ENCODE data around the gene HDAC10.
A peak's percentile ranks its signal among the peaks of the same experiment; 100 is the strongest.

The HDAC10 gene

DNA sequence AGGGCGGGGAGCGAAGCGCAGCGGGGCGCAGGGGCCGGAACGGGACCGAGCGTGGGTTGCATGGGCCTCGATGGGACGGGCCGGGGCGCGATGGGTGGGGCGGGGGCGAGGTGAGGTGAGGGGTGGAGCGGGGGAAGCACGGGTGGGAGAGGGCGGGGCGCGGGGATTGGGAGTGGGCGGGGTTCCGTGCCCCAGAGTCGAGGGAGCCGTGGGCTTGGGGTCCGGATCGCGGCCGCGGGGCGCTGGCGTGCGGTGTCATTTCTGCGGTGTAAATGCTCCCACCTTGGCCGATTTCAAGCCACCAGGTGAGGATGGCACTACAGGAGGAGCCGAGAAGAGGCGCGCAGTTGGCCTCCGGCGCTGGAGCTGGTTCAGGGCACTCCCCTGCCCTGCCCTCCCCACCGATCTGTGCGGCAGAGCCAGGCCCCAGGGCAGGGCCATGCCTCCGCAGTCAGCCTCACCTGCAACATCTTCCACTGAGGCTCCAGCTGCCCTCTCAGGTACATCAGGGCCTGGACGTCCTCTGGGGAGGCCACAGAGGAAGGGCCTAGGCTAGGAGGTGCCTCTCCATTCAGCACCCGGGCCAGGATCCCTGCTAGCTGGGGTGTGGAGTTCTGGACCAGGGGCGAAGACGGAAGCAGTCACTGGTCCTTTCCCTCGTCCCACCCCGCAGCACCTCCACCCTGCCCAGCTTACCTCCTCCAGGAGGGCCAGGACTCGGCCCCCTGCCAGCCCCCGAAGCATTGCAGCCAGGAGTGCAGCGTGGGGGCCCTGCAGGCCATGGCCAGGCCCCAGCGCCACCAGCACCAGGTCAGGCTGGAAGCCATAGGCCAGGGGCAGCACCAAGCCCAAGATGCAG lies 5.6 kb downstream of the HDAC10 start:
- H3K27me3 ChIP-seq = no peaks in the 10 kb centered on the region
- peaks cover 77% of the 10 kb centered on the region for H3K4me1 ChIP-seq
- peak overlapping the region; percentile 87 for H3K27ac ChIP-seq
- H3K9me3 ChIP-seq = no peaks in the 10 kb centered on the region
- peak overlapping the region; percentile 98 for H3K4me2 ChIP-seq
- no peak for TF ChIP-seq Cebpa-rat (IDR thresholded peaks at IDR 0.05)
- peak overlapping the region; percentile 93 for H3K9ac ChIP-seq
- H3K4me3 ChIP-seq = peak overlapping the region; percentile 91
- peaks cover 32% of the 10 kb centered on the region for H3K36me3 ChIP-seq
- H4K20me1 ChIP-seq = peaks cover 82% of the 10 kb centered on the region

DNA sequence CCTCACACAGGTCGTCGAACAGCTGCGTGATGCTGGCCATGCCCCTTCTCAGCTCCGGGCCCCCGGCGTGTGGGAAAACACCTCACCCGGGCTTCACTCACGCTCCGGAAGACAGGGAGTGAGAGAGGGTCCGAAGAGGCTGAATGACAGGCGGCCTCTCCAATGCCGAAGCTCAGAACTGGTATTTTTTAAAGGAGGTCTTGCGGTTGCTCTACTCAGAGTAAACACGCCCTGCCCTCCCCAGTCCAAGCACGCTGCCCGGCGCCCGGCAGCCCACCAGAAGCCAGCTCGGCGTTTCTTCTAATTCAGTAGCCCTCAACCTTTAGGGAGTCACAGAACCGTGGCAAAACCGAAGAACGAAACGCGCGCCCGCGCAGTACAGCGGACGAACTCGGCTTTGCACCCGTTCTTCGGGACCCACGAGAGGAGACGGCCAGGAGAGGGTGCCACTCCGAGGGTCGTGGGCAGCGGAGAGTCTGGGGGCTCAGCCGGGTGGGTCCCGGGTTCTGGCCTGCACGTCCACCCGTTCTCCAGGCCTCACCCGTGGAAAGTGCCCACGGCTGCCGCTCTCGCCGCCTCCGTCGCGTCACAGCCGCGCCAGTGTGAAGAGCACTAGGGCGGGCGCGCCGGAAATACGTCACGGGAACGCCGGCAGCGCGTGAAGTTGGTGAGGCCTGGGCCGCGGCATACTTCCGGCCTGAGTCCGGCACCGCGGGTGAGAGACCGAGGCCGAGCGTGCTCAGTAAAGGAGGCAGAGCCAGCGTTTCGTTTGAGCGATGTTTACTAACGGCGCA lies 6.4 kb downstream of the HDAC10 start, which contains the start of gene TUBGCP6:
TUBGCP6 (minus strand) TSS at position 604 of the 794 bp plus-strand sequence; CDS start at position 40, 564 bp downstream.
- H3K9ac ChIP-seq = peak within 1 kb of the TSS; percentile 93
- H3K27me3 ChIP-seq = no peaks in the 10 kb centered on the region
- H3K4me3 ChIP-seq = peak within 1 kb of the TSS; percentile 91
- peaks cover 83% of the 10 kb centered on the region for H4K20me1 ChIP-seq
- H3K4me2 ChIP-seq = peak within 1 kb of the TSS; percentile 98
- no peaks in the 10 kb centered on the region for H3K9me3 ChIP-seq
- no peak for TF ChIP-seq Cebpa-rat (IDR thresholded peaks at IDR 0.05)
- H3K27ac ChIP-seq = peak within 1 kb of the TSS; percentile 87
- H3K4me1 ChIP-seq = peaks cover 77% of the 10 kb centered on the region
- H3K36me3 ChIP-seq = peaks cover 41% of the 10 kb centered on the region

DNA sequence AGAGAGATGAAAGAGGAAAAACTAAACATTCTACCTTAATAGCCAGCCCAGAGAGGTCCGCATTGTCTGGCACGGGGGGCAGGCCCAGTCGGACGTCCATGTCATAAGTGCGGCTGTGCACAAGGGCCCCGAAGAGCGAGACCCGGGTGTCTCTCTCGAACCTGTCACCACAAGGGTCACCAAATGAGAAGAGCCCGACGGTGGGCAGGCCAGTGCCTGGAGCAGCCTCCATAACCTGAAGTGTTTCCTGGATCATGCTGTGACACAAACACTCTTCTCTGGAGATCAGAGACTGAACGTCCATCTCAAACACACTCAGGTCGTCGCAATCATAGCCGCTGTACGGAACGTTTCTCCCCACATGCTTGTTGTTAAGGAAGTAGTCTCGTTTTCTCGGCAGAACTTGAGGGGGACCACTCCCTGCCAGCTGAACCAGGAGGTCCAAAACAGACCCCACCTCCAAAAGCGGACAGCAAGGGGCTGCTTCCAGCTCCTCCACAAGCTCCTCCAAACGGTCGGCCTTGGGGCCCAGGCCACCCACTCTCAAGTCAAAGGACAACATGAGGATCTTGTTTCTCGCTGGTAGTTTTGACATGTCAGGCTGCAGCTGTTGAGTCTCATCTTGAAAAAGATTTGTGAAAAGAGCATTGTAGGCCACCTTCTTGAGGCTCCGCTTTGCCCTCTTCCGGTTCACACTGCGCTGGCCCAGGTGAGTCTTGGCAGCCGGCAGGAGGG lies 7.2 kb downstream of the HDAC10 start:
- H4K20me1 ChIP-seq = peaks cover 88% of the 10 kb centered on the region
- peak overlapping the region; percentile 87 for H3K27ac ChIP-seq
- H3K9me3 ChIP-seq = no peaks in the 10 kb centered on the region
- no peaks in the 10 kb centered on the region for H3K27me3 ChIP-seq
- peak overlapping the region; percentile 91 for H3K4me3 ChIP-seq
- H3K4me2 ChIP-seq = peak overlapping the region; percentile 98
- H3K9ac ChIP-seq = peak overlapping the region; percentile 93
- peaks cover 48% of the 10 kb centered on the region for H3K36me3 ChIP-seq
- peaks cover 81% of the 10 kb centered on the region for H3K4me1 ChIP-seq
- TF ChIP-seq Cebpa-rat (IDR thresholded peaks at IDR 0.05) = no peak

DNA sequence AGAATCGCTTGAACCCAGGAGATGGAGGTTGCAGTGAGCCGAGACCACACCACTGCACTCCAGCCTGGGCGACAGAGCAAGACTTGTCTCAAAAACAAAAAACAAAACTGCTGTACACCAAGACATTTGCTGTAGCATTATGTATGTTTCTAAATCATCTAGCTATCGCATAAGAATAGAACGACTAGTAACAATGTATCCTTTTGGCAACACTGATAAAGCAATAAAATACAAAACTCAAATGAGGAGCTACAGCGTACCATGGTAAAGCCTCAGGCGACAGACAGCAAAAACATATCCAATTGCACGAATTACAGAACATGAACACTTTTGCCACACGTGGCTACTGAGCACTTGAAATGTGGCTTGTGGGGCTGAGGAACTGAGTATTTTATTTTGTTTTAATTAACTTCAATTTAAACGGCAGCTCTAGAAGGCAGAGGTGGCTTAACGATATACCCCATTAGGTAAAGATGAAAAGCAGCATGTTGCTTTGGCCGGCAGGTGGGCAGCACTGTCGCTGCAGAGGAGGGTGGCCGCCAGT lies 8.6 kb downstream of the HDAC10 start:
- H3K4me1 ChIP-seq = peaks cover 81% of the 10 kb centered on the region
- peak overlapping the region; percentile 98 for H3K4me2 ChIP-seq
- H3K27me3 ChIP-seq = no peaks in the 10 kb centered on the region
- peak overlapping the region; percentile 91 for H3K4me3 ChIP-seq
- peak overlapping the region; percentile 23; the same call in 1 of the 2 replicates for H3K27ac ChIP-seq
- peaks cover 86% of the 10 kb centered on the region for H4K20me1 ChIP-seq
- H3K9ac ChIP-seq = peak overlapping the region; percentile 93
- no peaks in the 10 kb centered on the region for H3K9me3 ChIP-seq
- no peak for TF ChIP-seq Cebpa-rat (IDR thresholded peaks at IDR 0.05)
- H3K36me3 ChIP-seq = peaks cover 37% of the 10 kb centered on the region

- Histone ChIP-seq H3K4me3 (no peak overlapping the region), H3K27ac (no peak overlapping the region), H3K9ac (peak overlapping the region; percentile 29; the same call in 1 of the 2 replicates), H3K9me3 (no peaks in the 10 kb centered on the region), H3K36me3 (peaks cover 38% of the 10 kb centered on the region), H3K4me1 (peaks cover 89% of the 10 kb centered on the region), H3K4me2 (peak overlapping the region; percentile 93), H3K27me3 (no peaks in the 10 kb centered on the region), H4K20me1 (peaks cover 96% of the 10 kb centered on the region)
- no peak for TF ChIP-seq Cebpa-rat (IDR thresholded peaks at IDR 0.05)
Observed at GRCh38 chr22:50238755-50239154, 12.3 kb downstream of the HDAC10 start.

GRCh38 chr22:50236731-50237409 lies 14.2 kb downstream of the HDAC10 start:
- H3K36me3 ChIP-seq = peaks cover 53% of the 10 kb centered on the region

GRCh38 chr22:50233223-50233622 lies 17.8 kb downstream of the HDAC10 start:
- Histone ChIP-seq H3K4me2 (peak overlapping the region; percentile 87; the same call in 1 of the 2 replicates), H4K20me1 (peaks cover 83% of the 10 kb centered on the region), H3K9me3 (no peaks in the 10 kb centered on the region), H3K9ac (no peak overlapping the region), H3K4me3 (no peak overlapping the region), H3K36me3 (peaks cover 43% of the 10 kb centered on the region), H3K27me3 (no peaks in the 10 kb centered on the region), H3K4me1 (peaks cover 86% of the 10 kb centered on the region), H3K27ac (no peak overlapping the region)
- no peak for TF ChIP-seq Cebpa-rat (IDR thresholded peaks at IDR 0.05)

More at GRCh38 chr22:50236731-50237409, 14.2 kb downstream of the HDAC10 start:
- Histone ChIP-seq H3K27ac (peak overlapping the region; percentile 75), H3K9ac (peak overlapping the region; percentile 62), H3K4me3 (peak overlapping the region; percentile 45), H3K27me3 (no peaks in the 10 kb centered on the region), H3K4me1 (peaks cover 85% of the 10 kb centered on the region), H3K9me3 (no peaks in the 10 kb centered on the region), H3K4me2 (peak overlapping the region; percentile 93), H4K20me1 (peaks cover 96% of the 10 kb centered on the region)
- TF ChIP-seq Cebpa-rat (IDR thresholded peaks at IDR 0.05) = no peak

- no peak overlapping the region for H3K9ac ChIP-seq
- no peaks in the 10 kb centered on the region for H3K9me3 ChIP-seq
- no peak overlapping the region for H3K27ac ChIP-seq
- peaks cover 43% of the 10 kb centered on the region for H3K36me3 ChIP-seq
- H3K4me1 ChIP-seq = peaks cover 86% of the 10 kb centered on the region
- H3K4me3 ChIP-seq = no peak overlapping the region
- TF ChIP-seq Cebpa-rat (IDR thresholded peaks at IDR 0.05) = no peak
- peak overlapping the region; percentile 87 for H3K4me2 ChIP-seq
- peaks cover 83% of the 10 kb centered on the region for H4K20me1 ChIP-seq
- H3K27me3 ChIP-seq = no peaks in the 10 kb centered on the region
Observed at GRCh38 chr22:50232481-50233151, 18.4 kb downstream of the HDAC10 start.

Measured in BLaER1 (cell line).